ENCODE data around the gene PPP1R14D. TPM values are rescaled to one million over a fixed set of nuclear protein-coding genes. Genes with fewer than 3 reads are reported as not detected.

Gene PPP1R14D
- not detected for total RNA-seq

DNA sequence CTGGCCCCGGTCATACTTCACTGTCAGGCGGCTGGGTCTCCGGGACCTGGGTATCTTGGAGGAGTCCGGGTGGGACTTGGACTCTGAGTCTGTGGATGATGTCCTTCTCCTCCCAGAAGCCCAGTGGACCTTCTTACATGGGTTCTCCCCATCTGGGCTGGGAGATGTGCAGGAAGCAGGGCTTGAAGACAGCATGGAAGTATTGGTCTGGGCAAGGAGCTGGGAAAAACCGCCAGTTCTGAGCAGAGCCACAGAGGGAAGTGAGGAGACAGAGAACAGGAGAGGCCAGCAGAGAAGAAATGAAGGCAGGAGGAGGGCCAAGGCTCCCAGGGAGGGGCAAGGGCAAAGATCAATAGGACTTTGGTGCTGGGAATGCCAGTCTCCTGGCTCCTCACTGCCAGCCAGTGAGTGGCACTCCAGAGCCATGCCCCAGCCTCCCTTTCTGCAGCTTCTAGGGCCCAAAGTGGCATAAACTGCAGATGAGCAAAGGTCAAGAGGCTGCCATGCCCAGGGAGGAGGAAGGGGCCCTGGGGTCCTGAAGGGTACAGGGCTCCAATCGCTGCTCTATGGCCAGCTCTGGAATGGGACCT lies at the start of gene PPP1R14D:
Gene PPP1R14D, minus strand, starts transcription at position 262 of the 590 bp plus-strand sequence. Its CDS starts 67 bp downstream, at position 195.
- no peaks in the 10 kb centered on the region for H3K9me3 Mint-ChIP-seq
- intact Hi-C loops (cut with micrococcal nuclease), result no loop called here
- ATAC-seq (no peak), DNase-seq (no peak)
- H3K27ac Mint-ChIP-seq, result no peak within 1 kb of the TSS
- CTCF ChIA-PET, result interaction anchor here (1.2 to 2.0 kb wide), 2 partner anchors 29 to 30 kb away, joined by 4 to 9 read pairs; no protein-coding TSS in a partner anchor
- no peaks in the 10 kb centered on the region for H3K4me1 Mint-ChIP-seq (ENCODE audit: low read depth)
- H3K36me3 Mint-ChIP-seq (ENCODE audit: low read depth), result no peaks in the 10 kb centered on the region
- POLR2A ChIA-PET, result interaction anchor here (0.6 to 1.3 kb wide), 2 partner anchors 9 to 522 kb away, joined by 3 read pairs; no protein-coding TSS in a partner anchor
- H3K27me3 Mint-ChIP-seq, result peaks cover 1% of the 10 kb centered on the region
- TF ChIP-seq, protein P1, sequence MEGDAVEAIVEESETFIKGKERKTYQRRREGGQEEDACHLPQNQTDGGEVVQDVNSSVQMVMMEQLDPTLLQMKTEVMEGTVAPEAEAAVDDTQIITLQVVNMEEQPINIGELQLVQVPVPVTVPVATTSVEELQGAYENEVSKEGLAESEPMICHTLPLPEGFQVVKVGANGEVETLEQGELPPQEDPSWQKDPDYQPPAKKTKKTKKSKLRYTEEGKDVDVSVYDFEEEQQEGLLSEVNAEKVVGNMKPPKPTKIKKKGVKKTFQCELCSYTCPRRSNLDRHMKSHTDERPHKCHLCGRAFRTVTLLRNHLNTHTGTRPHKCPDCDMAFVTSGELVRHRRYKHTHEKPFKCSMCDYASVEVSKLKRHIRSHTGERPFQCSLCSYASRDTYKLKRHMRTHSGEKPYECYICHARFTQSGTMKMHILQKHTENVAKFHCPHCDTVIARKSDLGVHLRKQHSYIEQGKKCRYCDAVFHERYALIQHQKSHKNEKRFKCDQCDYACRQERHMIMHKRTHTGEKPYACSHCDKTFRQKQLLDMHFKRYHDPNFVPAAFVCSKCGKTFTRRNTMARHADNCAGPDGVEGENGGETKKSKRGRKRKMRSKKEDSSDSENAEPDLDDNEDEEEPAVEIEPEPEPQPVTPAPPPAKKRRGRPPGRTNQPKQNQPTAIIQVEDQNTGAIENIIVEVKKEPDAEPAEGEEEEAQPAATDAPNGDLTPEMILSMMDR (IDR thresholded peaks at IDR 0.05), result no peak
- H3K4me3 Mint-ChIP-seq, result no peak within 1 kb of the TSS

DNA sequence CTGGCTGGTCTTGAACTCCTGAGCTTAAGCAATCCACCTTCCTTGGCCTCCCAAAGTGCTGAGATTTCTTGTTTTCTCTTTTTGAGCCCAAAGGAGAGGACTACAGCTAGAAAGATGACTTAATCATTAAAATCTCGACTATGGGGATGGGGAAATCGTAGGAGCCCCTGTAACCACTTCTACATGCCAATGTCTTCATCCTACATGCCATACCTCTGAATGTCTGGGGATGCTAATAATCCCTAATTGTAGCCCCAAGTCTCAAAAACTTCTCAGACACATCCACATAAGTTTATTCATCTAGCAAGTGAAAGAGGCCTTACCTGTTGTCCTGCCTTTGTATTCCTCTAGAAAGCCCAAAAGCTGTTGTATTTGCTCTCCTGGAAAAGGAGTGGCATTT lies 49.2 kb upstream of the PPP1R14D start:
- Mint-ChIP-seq H3K36me3 (ENCODE audit: low read depth) (no peaks in the 10 kb centered on the region), H3K9me3 (peaks cover 1% of the 10 kb centered on the region), H3K4me1 (ENCODE audit: low read depth) (peaks cover 18% of the 10 kb centered on the region), H3K4me3 (no peak overlapping the region), H3K27me3 (peaks cover 9% of the 10 kb centered on the region), H3K27ac (no peak overlapping the region)
- POLR2A ChIA-PET, result no interaction called here
- DNase-seq (no peak), ATAC-seq (no peak)
- CTCF ChIA-PET, result interaction anchor here (0.8 to 5.2 kb wide), 3 partner anchors 14 to 64 kb away, joined by 4 to 40 read pairs (median 6); partner anchors contain the start of gene VPS18
- TF ChIP-seq, protein P1 (IDR thresholded peaks at IDR 0.05), result no peak
- intact Hi-C loops (cut with micrococcal nuclease), result no loop called here

GRCh38 chr15:40875991-40876730 lies 47.7 kb upstream of the PPP1R14D start:
- intact Hi-C loops (cut with micrococcal nuclease), result no loop called here
- Mint-ChIP-seq H3K4me1 (ENCODE audit: low read depth) (peaks cover 31% of the 10 kb centered on the region), H3K4me3 (no peak overlapping the region), H3K36me3 (ENCODE audit: low read depth) (no peaks in the 10 kb centered on the region), H3K27me3 (peaks cover 9% of the 10 kb centered on the region), H3K9me3 (no peaks in the 10 kb centered on the region), H3K27ac (no peak overlapping the region)
- ChIA-PET POLR2A (interaction anchor here (0.6 to 0.7 kb wide), 2 partner anchors 16 to 213 kb away, joined by 3 read pairs; no protein-coding TSS in a partner anchor), CTCF (interaction anchor here (5.2 kb wide), 1 partner anchor 19 kb away, joined by 40 read pairs; the partner anchor contains the start of gene VPS18)
- DNase-seq (no peak), ATAC-seq (no peak)
- TF ChIP-seq, protein P1 (IDR thresholded peaks at IDR 0.05), result no peak

GRCh38 chr15:40873694-40874561 lies 45.4 kb upstream of the PPP1R14D start, which contains the start of gene RHOV:
Gene RHOV, minus strand, starts transcription at chr15:40874234. Its CDS starts 95 bp downstream, at chr15:40874139.
- Mint-ChIP-seq H3K27me3 (peaks cover 9% of the 10 kb centered on the region), H3K4me1 (ENCODE audit: low read depth) (peaks cover 23% of the 10 kb centered on the region), H3K9me3 (no peaks in the 10 kb centered on the region), H3K4me3 (peak within 1 kb of the TSS; percentile 77), H3K27ac (no peak within 1 kb of the TSS), H3K36me3 (ENCODE audit: low read depth) (no peaks in the 10 kb centered on the region)
- DNase-seq (peak; percentile 63), ATAC-seq (peak; percentile 79)
- TF ChIP-seq, protein P1 (IDR thresholded peaks at IDR 0.05), result peak; percentile 35
- CTCF ChIA-PET, result interaction anchor here (0.7 to 2.8 kb wide), 9 partner anchors 11 to 67 kb away, joined by 3 to 22 read pairs (median 4); partner anchors contain the start of genes SPINT1 and VPS18
- POLR2A ChIA-PET, result interaction anchor here (1.0 to 1.8 kb wide), 2 partner anchors 11 to 105 kb away, joined by 4 to 5 read pairs; no protein-coding TSS in a partner anchor
- intact Hi-C loops (cut with micrococcal nuclease), result no loop called here
